ENCODE measurements around the gene MAGEB18. TPM values are rescaled to one million over a fixed set of nuclear protein-coding genes. Genes with fewer than 3 reads are reported as not detected.

The MAGEB18 gene
- polyA plus RNA-seq = not detected
- long read RNA-seq, donor 1 = 0 reads
- long read RNA-seq, donor 2 = 0 reads
- long read RNA-seq, donor 3 = 0 reads
- long read RNA-seq, donor 4 = 0 reads
- long read RNA-seq, donor 5 = 0 reads
- long read RNA-seq, donor 6 = 0 reads
- long read RNA-seq, donor 7 = 0 reads
- long read RNA-seq, donor 8 = 0 reads
- long read RNA-seq, donor 9 = 0 reads
- long read RNA-seq, donor 10 = 0 reads

- FAIRE-seq = no peak
- H3K36me3 ChIP-seq (ENCODE audit: control insufficient read depth in 3 of 3, insufficient read depth in 2 of 3, low read depth in 1 of 3, low read length in 3 of 3) = no peaks in the 10 kb centered on the region
- 77 to 86% (median 81%) methylated on average over 11 of the region's 11 CpGs for WGBS, 3 donors
- no peak within 1 kb of the TSS for H3K4me3 ChIP-seq (ENCODE audit: low read depth in 1 of 3, low read length in 3 of 3)
- no peaks in the 10 kb centered on the region for H3K9me3 ChIP-seq (ENCODE audit: control insufficient read depth in 2 of 2, insufficient read depth in 1 of 2, low read depth in 1 of 2, low read length in 1 of 2)
- H3K27ac ChIP-seq (ENCODE audit: low read depth in 1 of 3, low read length in 2 of 3) = no peak within 1 kb of the TSS
- H3K27me3 ChIP-seq (ENCODE audit: control insufficient read depth in 3 of 3, insufficient read depth in 3 of 3, low read length in 3 of 3) = no peaks in the 10 kb centered on the region
- H3K4me1 ChIP-seq (ENCODE audit: control insufficient read depth in 3 of 3, insufficient read depth in 2 of 3, low read depth in 1 of 3, low read length in 2 of 3) = no peaks in the 10 kb centered on the region
- no peak for DNase-seq
Observed at GRCh38 chrX:26138274-26138673, at the start of gene MAGEB18. MAGEB18 (plus strand) TSS chrX:26138343; CDS start chrX:26138986, 643 bp downstream.

GRCh38 chrX:26100421-26100920 is 37.7 kb upstream of the MAGEB18 start:
- DNase-seq (no peak), FAIRE-seq (no peak)
- no peaks in the 10 kb centered on the region for H3K36me3 ChIP-seq (ENCODE audit: control insufficient read depth in 3 of 3, insufficient read depth in 2 of 3, low read depth in 1 of 3, low read length in 3 of 3)
- H3K27me3 ChIP-seq (ENCODE audit: control insufficient read depth in 3 of 3, insufficient read depth in 3 of 3, low read length in 3 of 3) = no peaks in the 10 kb centered on the region
- no peaks in the 10 kb centered on the region for H3K9me3 ChIP-seq (ENCODE audit: control insufficient read depth in 2 of 2, insufficient read depth in 1 of 2, low read depth in 1 of 2, low read length in 1 of 2)
- WGBS, 3 donors = 56 to 58% (median 57%) methylated on average over 3 of the region's 3 CpGs
- no peak overlapping the region for H3K27ac ChIP-seq (ENCODE audit: low read depth in 1 of 3, low read length in 2 of 3)
- no peak overlapping the region for H3K4me3 ChIP-seq (ENCODE audit: low read depth in 1 of 3, low read length in 3 of 3)
- H3K4me1 ChIP-seq (ENCODE audit: control insufficient read depth in 3 of 3, insufficient read depth in 2 of 3, low read depth in 1 of 3, low read length in 2 of 3) = no peaks in the 10 kb centered on the region

GRCh38 chrX:26109142-26109541 is 29.0 kb upstream of the MAGEB18 start:
- no peak for FAIRE-seq
- WGBS, 3 donors = 78 to 87% (median 79%) methylated on average over 1 of the region's 1 CpG
- H3K27me3 ChIP-seq (ENCODE audit: control insufficient read depth in 3 of 3, insufficient read depth in 3 of 3, low read length in 3 of 3) = no peaks in the 10 kb centered on the region

DNA sequence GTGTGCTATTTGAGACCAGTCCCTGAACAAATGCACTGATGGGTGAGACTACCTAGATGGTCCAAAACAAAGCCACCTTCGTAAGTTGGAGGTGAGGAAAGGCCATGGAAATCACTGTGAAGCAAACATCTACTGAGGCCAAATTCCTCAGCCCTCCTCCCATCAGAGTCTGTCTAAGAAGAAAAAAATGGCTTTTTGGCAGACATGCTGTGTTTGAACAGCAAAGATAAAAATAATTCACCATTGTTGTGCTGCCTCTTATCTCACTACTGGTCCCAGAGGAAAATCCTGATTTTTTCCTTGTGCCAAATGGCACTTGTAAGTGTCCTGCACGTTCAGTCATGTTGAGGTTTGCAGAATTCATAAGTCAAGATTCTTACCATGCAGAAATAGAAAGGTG is 7.9 kb downstream of the MAGEB18 start:
- Histone ChIP-seq H3K36me3 (ENCODE audit: control insufficient read depth in 3 of 3, insufficient read depth in 2 of 3, low read depth in 1 of 3, low read length in 3 of 3) (no peaks in the 10 kb centered on the region), H3K27me3 (ENCODE audit: control insufficient read depth in 3 of 3, insufficient read depth in 3 of 3, low read length in 3 of 3) (no peaks in the 10 kb centered on the region), H3K4me3 (ENCODE audit: low read depth in 1 of 3, low read length in 3 of 3) (no peak overlapping the region), H3K27ac (ENCODE audit: low read depth in 1 of 3, low read length in 2 of 3) (no peak overlapping the region), H3K9me3 (ENCODE audit: control insufficient read depth in 2 of 2, insufficient read depth in 1 of 2, low read depth in 1 of 2, low read length in 1 of 2) (no peaks in the 10 kb centered on the region), H3K4me1 (ENCODE audit: control insufficient read depth in 3 of 3, insufficient read depth in 2 of 3, low read depth in 1 of 3, low read length in 2 of 3) (no peaks in the 10 kb centered on the region)
- FAIRE-seq (no peak), DNase-seq (no peak)
- WGBS, 3 donors = 12 to 31% (median 18%) methylated on average over 2 of the region's 2 CpGs

More at GRCh38 chrX:26109142-26109541, 29.0 kb upstream of the MAGEB18 start:
- no peak for DNase-seq
- H3K9me3 ChIP-seq (ENCODE audit: control insufficient read depth in 2 of 2, insufficient read depth in 1 of 2, low read depth in 1 of 2, low read length in 1 of 2) = no peaks in the 10 kb centered on the region
- no peaks in the 10 kb centered on the region for H3K36me3 ChIP-seq (ENCODE audit: control insufficient read depth in 3 of 3, insufficient read depth in 2 of 3, low read depth in 1 of 3, low read length in 3 of 3)
- H3K4me3 ChIP-seq (ENCODE audit: low read depth in 1 of 3, low read length in 3 of 3) = no peak overlapping the region
- no peaks in the 10 kb centered on the region for H3K4me1 ChIP-seq (ENCODE audit: control insufficient read depth in 3 of 3, insufficient read depth in 2 of 3, low read depth in 1 of 3, low read length in 2 of 3)
- no peak overlapping the region for H3K27ac ChIP-seq (ENCODE audit: low read depth in 1 of 3, low read length in 2 of 3)

GRCh38 chrX:26160301-26160700 is 22.2 kb downstream of the MAGEB18 start, which contains the start of gene MAGEB6B:
MAGEB6B (plus strand) TSS chrX:26160601; CDS start chrX:26160601, 0 bp downstream.
- WGBS, 3 donors = 89 to 95% (median 93%) methylated on average over 10 of the region's 10 CpGs
- FAIRE-seq (no peak), DNase-seq (no peak)
- Histone ChIP-seq H3K9me3 (ENCODE audit: control insufficient read depth in 2 of 2, insufficient read depth in 1 of 2, low read depth in 1 of 2, low read length in 1 of 2) (peaks cover 2 to 9% of the 10 kb centered on the region in 2 donors), H3K27me3 (ENCODE audit: control insufficient read depth in 3 of 3, insufficient read depth in 3 of 3, low read length in 3 of 3) (no peaks in the 10 kb centered on the region), H3K4me1 (ENCODE audit: control insufficient read depth in 3 of 3, insufficient read depth in 2 of 3, low read depth in 1 of 3, low read length in 2 of 3) (no peaks in the 10 kb centered on the region), H3K4me3 (ENCODE audit: low read depth in 1 of 3, low read length in 3 of 3) (no peak within 1 kb of the TSS), H3K36me3 (ENCODE audit: control insufficient read depth in 3 of 3, insufficient read depth in 2 of 3, low read depth in 1 of 3, low read length in 3 of 3) (no peaks in the 10 kb centered on the region), H3K27ac (ENCODE audit: low read depth in 1 of 3, low read length in 2 of 3) (no peak within 1 kb of the TSS)

Other genes with a start within 250 kb of the MAGEB18 start
- gene MAGEB6B, start 22.3 kb downstream of the MAGEB18 start, polyA plus RNA-seq = not detected
- not detected for gene MAGEB6, start 54.1 kb downstream of the MAGEB18 start, polyA plus RNA-seq
- gene MAGEB5, start 77.8 kb downstream of the MAGEB18 start, polyA plus RNA-seq = not detected

Data from small intestine (tissue), 16 donors.